Heart left ventricle (tissue), 13 donors: ENCODE data around the gene PAEP.

Source experiments
- CTCF ChIP-seq, 12 donors: fragments of 200-600 bp; sonication (generic) in 4 of 12; IDR thresholded peaks; one replicate each; pipeline versions ENCODE4 v1.5.0 to v1.8.0; 2018 to 2022; ENCODE audit warnings: antibody characterized with exemption in 12 of 12, mild to moderate bottlenecking in 5 of 12
- POLR2A ChIP-seq, 2 donors: fragments of 450-650 bp; IDR thresholded peaks; one replicate each; pipeline ENCODE4 v1.6.1; 2017; ENCODE audit warnings: antibody characterized with exemption in 2 of 2, mild to moderate bottlenecking in 2 of 2, moderate library complexity in 2 of 2
- donor health status: ischemic (EF 13 %, LVEDD 7.1; RV severe dilation, severe dysfunction).
- donor health status: DM: no; HTN: yes; CAD: no.
- donor health status: DM: no; HTN: no; CAD: no.
- donor health status: ischemic (EF 25% LVEDD 6.9; RV normal size, moderate dysfunction).
- donor health status: ischemic (EF 25% LVEDD 5.7; RV mildly dilated, moderate dysfunction).
- donor health status: ischemic (EF 35%, LVEDD 5.7; RV mildly dilated, moderate dysfunction).
- donor health status: nonischemic (EF 11% LVEDD 7.7; RV severe dilation, severe dysfunction).
- donor health status: DM: yes; HTN: yes; CAD: no.
- donor health status: PGD.
- donor health status: ischemic (EF 29% LVEDD 5.4; RV normal size, mild dysfunction).
- donor health status: nonischemic (EF 23%, LVEDD 6.1; RV moderate dilation, normal function).

DNA sequence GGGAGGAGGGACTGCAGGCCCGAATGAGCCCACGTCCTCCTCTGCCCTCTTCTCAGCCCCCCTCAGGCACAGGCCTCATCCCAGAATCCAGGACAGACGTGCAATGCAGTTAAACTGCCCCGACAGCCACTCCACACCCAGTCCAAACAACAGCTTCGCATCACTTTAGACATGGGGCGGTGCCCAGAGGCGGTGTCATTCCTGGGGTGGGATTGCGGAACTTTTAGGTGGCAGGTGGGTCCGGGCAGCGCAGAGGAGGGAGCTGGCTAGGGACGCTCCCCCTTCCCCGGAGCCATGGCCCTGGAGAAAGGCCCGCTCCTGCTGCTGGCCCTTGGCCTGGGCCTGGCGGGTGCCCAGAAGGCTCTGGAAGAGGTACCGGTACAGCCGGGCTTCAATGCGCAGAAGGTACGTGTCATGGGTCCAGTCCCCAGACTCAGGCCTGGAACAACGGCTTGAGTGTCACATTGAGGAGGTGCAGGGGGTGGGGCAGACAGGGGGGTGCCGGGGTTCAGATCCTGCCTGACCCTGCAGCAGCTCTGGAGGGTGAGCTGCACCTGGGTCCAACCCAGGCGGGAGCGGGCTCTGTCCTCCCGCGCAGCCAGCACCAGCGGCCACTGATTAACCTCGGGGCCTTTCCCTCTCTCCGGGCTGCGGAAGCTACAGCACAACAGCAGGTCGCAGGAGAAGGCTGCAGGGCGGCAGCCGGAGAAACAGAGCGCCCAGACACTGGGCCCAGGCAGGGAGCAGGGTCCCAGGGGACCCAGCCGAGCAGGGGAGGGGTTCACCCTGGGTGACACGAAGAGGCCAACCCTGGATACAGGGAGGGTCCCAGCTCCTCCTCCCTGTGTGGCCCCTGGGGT is 52.6 kb downstream of the PAEP start:
- TF ChIP-seq CTCF (IDR thresholded peaks at IDR 0.05) (no peak), POLR2A (IDR thresholded peaks at IDR 0.05) (no peak)
